ENCODE data around the gene ASCL3. TPM values are rescaled to one million over a fixed set of nuclear protein-coding genes. Genes with fewer than 3 reads are reported as not detected.
"Not testable (repeated sequence)": the region's sequence is repeated elsewhere in the genome, so short reads cannot be mapped to it uniquely, and the experiment has no call there.

ASCL3 gene
- total RNA-seq, 1 experiment from 2014 or later, result not detected

GRCh38 chr11:8905528-8906165 is 37.2 kb downstream of the ASCL3 start:
- Histone ChIP-seq H4K20me1 (ENCODE audit: low read length) (no peaks in the 10 kb centered on the region), H3F3A (ENCODE audit: low read length, unreplicated experiment) (no peaks in the 10 kb centered on the region), H3K9me2 (replicated peaks; ENCODE audit: low read length) (no peaks in the 10 kb centered on the region), H3K27me3 (ENCODE audit: low read length) (no peaks in the 10 kb centered on the region), H2AFZ (ENCODE audit: low read length) (no peak overlapping the region), H3K4me3 (ENCODE audit: low read length) (no peak overlapping the region), H3K79me2 (ENCODE audit: low read length) (no peaks in the 10 kb centered on the region), H3K9ac (ENCODE audit: low read length) (no peak overlapping the region), H3K9me3 (ENCODE audit: low read length) (no peaks in the 10 kb centered on the region), H3K4me1 (ENCODE audit: insufficient read depth, low read length) (peaks cover 28% of the 10 kb centered on the region), H3K27ac (ENCODE audit: low read length) (peak overlapping the region; percentile 38), H3K4me2 (ENCODE audit: low read length) (peak overlapping the region; percentile 23; the same call in 1 of the 2 replicates), H3K36me3 (ENCODE audit: low read depth, low read length) (no peaks in the 10 kb centered on the region)
- TF ChIP-seq, protein P1, sequence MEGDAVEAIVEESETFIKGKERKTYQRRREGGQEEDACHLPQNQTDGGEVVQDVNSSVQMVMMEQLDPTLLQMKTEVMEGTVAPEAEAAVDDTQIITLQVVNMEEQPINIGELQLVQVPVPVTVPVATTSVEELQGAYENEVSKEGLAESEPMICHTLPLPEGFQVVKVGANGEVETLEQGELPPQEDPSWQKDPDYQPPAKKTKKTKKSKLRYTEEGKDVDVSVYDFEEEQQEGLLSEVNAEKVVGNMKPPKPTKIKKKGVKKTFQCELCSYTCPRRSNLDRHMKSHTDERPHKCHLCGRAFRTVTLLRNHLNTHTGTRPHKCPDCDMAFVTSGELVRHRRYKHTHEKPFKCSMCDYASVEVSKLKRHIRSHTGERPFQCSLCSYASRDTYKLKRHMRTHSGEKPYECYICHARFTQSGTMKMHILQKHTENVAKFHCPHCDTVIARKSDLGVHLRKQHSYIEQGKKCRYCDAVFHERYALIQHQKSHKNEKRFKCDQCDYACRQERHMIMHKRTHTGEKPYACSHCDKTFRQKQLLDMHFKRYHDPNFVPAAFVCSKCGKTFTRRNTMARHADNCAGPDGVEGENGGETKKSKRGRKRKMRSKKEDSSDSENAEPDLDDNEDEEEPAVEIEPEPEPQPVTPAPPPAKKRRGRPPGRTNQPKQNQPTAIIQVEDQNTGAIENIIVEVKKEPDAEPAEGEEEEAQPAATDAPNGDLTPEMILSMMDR (conservative IDR thresholded peaks at IDR 0.05; ENCODE audit: low read depth, low read length), result no peak
- TF ChIP-seq EZH2 (IDR thresholded peaks at IDR 0.05; ENCODE audit: low read length, unreplicated experiment), result no peak
- TF ChIP-seq EZH2phosphoT487 (IDR thresholded peaks at IDR 0.05; ENCODE audit: borderline replicate concordance, low read length), result no peak
- no TSS peak for BruUV-seq (replicated peaks)
- intact Hi-C loops (cut with micrococcal nuclease), result loop anchor here (2.0 to 5.0 kb wide), 2 partner anchors 33 to 217 kb away; no protein-coding TSS in a partner anchor
- ATAC-seq (peak; percentile 50), DNase-seq (peak; percentile 39)
- ChIA-PET CTCF (no interaction called here), POLR2A (ENCODE audit: unreplicated experiment) (no interaction called here)

DNA sequence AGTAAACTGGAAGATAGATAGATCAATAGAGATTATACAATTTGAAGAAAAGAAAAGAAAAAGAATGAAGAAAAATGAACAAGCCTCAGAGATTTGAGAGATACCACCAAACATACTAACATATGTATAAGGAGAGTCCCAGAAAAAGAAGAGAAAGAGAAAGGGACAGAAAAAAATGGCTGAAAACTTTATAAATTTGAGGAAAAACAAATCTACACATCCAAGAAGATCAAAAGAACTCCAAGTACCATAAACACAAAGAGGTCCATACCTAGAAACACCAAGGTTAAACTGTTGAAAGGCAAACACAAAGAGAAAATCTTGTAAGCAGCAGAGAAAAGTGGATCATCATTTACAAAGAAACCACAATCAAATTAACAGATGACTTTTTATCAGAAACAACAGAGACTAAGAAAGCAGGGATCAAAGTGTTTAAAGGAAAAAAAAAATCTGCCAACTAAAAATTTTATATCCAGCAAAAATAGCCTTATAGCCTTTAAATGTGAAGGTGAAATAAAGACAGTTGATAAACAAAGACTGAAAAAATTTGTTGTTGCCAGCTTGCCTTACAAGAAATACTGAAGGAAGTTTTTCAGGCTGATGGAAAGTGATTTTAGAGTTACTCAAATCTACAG is 43.6 kb downstream of the ASCL3 start:
- no peaks in the 10 kb centered on the region for H4K20me1 ChIP-seq (ENCODE audit: low read length)
- no peaks in the 10 kb centered on the region for H3K27me3 ChIP-seq (ENCODE audit: low read length)
- no peak overlapping the region for H3K4me3 ChIP-seq (ENCODE audit: low read length)
- ATAC-seq (no peak), DNase-seq (no peak)
- ChIA-PET CTCF (no interaction called here), POLR2A (ENCODE audit: unreplicated experiment) (no interaction called here)
- no peak overlapping the region for H3K9ac ChIP-seq (ENCODE audit: low read length)
- BruUV-seq (replicated peaks), result no TSS peak
- H2AFZ ChIP-seq (ENCODE audit: low read length), result no peak overlapping the region
- H3K4me1 ChIP-seq (ENCODE audit: insufficient read depth, low read length), result no peaks in the 10 kb centered on the region
- 0 out of 2 replicates have a peak, but pooled peaks cover 14% of the 10 kb centered on the region for H3K9me3 ChIP-seq (ENCODE audit: low read length)
- H3K27ac ChIP-seq (ENCODE audit: low read length), result no peak overlapping the region
- no peaks in the 10 kb centered on the region for H3K9me2 ChIP-seq (replicated peaks; ENCODE audit: low read length)
- intact Hi-C loops (cut with micrococcal nuclease), result no loop called here
- no peaks in the 10 kb centered on the region for H3K79me2 ChIP-seq (ENCODE audit: low read length)
- no peaks in the 10 kb centered on the region for H3K36me3 ChIP-seq (ENCODE audit: low read depth, low read length)
- H3F3A ChIP-seq (ENCODE audit: low read length, unreplicated experiment), result no peaks in the 10 kb centered on the region
- H3K4me2 ChIP-seq (ENCODE audit: low read length), result no peak overlapping the region
- TF ChIP-seq EZH2phosphoT487 (IDR thresholded peaks at IDR 0.05; ENCODE audit: borderline replicate concordance, low read length), result no peak
- no peak for TF ChIP-seq EZH2 (IDR thresholded peaks at IDR 0.05; ENCODE audit: low read length, unreplicated experiment)
- TF ChIP-seq, protein P1 (conservative IDR thresholded peaks at IDR 0.05; ENCODE audit: low read depth, low read length), result no peak

GRCh38 chr11:8891185-8891584 is 51.6 kb downstream of the ASCL3 start:
- H4K20me1 ChIP-seq (ENCODE audit: low read length); DNase-seq; H3K9me3 ChIP-seq (ENCODE audit: low read length); CTCF ChIA-PET; H3K4me1 ChIP-seq (ENCODE audit: insufficient read depth, low read length); H3K4me2 ChIP-seq (ENCODE audit: low read length); H3K79me2 ChIP-seq (ENCODE audit: low read length); BruUV-seq (replicated peaks); H3K9me2 ChIP-seq (replicated peaks; ENCODE audit: low read length); POLR2A ChIA-PET (ENCODE audit: unreplicated experiment); H3K9ac ChIP-seq (ENCODE audit: low read length); ATAC-seq; H2AFZ ChIP-seq (ENCODE audit: low read length); H3K27me3 ChIP-seq (ENCODE audit: low read length); H3F3A ChIP-seq (ENCODE audit: low read length, unreplicated experiment); H3K36me3 ChIP-seq (ENCODE audit: low read depth, low read length); intact Hi-C loops (cut with micrococcal nuclease); H3K27ac ChIP-seq (ENCODE audit: low read length); H3K4me3 ChIP-seq (ENCODE audit: low read length): not testable (repeated sequence)

Other genes starting within 250 kb of the ASCL3 start
- gene AKIP1, start 31.8 kb downstream of the ASCL3 start, total RNA-seq (2014; rRNA removed), result 25.3 and 29.5 TPM in 2 replicates
- gene C11orf16, start 10.1 kb downstream of the ASCL3 start, total RNA-seq (2014; rRNA removed), result not detected in 2 replicates
- gene TMEM9B, start 21.4 kb upstream of the ASCL3 start, total RNA-seq (2014; rRNA removed), result 32.0 and 42.1 TPM in 2 replicates
- not detected in 2 replicates for gene NRIP3, start 61.0 kb upstream of the ASCL3 start, total RNA-seq (2014; rRNA removed)
- gene SCUBE2, start 148.6 kb upstream of the ASCL3 start, total RNA-seq (2014; rRNA removed), result 0.18 TPM in 1 of 2 replicates, not detected in the other

Data from PC-3 (cell line).